HG03159 (cell line): ENCODE data around the gene PDIK1L.

Experiments used
- ATAC-seq: cut with Tn5 transposase; IDR thresholded peaks from one replicate; pipeline ENCODE4 v1.9.1; 2021; ENCODE audit warnings: mild to moderate bottlenecking, moderate library complexity; ENCODE audit not compliant: unreplicated experiment

Gene PDIK1L

DNA sequence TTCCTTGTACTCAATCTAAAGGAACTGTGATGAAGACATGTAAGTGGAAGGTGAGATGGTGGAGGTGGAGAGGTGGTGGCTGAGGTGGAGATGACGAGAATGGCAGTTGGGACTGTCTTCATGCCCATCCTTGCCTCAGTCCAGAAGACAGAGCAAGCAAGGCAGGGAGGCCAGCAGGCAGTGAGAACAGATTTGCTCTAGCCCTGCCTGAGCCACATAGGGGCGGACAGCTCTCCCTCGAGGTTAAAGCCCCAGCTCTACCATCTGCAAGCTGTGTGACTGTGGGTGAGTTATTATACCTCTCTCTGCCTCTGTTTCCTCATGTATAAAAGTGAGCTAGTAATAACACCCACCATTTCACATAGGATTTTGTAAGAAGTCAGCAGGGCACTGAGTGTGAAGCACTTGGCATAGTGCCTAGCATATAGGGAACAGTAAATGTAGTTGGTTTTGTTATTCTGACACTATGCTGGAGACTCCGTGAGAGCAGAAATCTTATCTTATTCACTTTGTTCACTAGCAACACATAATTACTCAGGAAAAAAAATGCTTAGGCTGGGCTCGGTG lies 42.4 kb downstream of the PDIK1L start:
- ATAC-seq = no peak

DNA sequence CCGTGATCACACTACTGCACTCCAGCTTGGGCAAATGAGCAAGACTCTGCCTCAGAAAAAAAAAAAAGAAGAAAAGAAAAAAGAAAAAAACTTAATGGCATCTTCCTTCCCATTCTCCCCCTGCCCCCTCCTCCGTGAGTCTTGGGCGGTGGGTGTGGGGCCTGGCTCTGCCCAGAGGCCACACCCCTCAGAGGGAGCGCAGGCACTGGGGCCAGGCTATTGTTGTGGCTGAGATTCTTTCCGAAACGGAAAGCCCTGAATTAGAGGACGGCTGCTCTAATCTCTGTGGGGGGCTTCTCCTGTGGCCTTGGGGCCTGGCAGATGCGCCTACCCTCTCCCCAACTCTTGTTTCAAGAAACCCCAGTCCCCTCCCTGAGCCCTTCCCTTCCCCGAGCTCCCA lies 43.1 kb downstream of the PDIK1L start:
- ATAC-seq = no peak

DNA sequence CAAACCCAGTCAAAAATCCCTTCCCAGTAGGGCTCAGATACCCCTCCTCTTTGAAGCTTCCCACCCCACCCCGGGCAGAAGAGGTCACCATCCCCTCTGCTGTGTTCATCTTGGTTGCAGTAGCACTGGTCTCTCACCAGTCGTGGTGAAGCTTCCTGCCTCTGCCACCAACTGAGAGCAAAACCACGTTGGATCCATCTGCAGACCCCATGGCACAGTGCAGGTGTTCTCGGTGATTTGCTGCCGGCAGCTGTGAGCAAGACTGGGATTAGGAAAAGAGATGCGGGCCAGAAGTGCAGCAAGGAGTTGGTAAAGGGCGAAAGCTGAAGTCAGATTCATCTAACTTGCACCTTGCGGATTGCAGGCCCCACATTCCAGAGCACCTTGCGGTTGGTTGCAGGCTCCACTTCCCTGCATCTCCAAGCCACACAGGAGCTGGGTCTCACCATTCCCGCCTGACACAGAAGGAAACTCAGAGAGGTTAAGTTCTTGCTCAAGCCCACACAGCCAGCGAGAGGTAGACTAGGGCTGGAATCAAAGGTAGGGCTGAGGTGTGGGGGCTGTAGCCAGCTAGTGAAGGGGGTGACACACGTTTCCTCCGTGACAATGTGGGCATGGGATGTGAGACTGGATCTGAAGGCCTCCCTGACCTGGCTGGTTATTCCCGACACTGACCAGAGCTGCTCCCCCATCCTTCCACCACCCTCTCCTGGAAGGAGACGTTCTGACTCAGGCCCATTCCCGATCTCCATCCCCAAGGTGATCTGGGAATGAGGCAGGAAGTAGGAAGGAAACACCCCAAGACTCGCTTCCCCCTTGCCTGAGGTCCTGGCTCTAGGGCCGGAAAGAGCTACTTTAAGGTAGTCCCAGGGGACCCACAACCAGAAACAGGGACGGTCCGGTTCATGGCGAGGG lies 44.0 kb downstream of the PDIK1L start:
- ATAC-seq = no peak

DNA sequence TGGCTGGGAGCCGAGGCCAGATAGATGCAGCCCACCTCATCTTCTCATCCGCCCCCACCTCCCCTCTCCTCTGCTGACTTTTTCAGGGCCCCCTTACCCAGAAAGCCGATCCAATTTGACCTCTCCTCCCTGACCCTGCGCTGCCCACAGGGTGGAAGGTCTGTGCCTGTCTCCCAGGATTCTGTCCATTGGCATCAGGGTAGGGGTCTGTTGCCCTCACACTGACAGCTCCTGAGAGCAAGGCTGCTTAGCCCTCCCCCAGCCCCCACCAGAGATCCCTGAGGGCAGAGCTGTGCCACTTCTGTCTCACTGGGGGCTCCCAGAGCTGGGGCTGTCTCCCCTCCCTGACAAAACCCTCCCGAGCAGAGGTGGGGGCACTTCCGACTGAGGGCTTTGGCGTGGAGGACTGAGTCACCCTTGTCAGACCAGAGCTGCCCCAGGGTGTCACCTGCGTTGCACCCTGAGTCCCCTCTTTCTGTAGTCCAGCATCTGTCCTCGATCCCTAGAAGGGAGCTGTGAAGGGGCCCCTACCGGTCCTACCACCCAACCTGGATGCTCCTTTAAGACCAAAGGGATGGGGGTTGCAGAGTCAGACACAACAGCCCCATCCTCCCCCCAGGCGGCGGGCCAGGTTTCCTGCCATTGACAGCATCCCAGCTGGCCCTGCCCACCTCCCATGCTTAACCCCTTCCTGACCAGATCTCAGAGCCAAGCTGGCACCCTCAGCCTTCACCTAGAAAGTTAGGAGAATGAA lies 44.8 kb downstream of the PDIK1L start:
- no peak for ATAC-seq

DNA sequence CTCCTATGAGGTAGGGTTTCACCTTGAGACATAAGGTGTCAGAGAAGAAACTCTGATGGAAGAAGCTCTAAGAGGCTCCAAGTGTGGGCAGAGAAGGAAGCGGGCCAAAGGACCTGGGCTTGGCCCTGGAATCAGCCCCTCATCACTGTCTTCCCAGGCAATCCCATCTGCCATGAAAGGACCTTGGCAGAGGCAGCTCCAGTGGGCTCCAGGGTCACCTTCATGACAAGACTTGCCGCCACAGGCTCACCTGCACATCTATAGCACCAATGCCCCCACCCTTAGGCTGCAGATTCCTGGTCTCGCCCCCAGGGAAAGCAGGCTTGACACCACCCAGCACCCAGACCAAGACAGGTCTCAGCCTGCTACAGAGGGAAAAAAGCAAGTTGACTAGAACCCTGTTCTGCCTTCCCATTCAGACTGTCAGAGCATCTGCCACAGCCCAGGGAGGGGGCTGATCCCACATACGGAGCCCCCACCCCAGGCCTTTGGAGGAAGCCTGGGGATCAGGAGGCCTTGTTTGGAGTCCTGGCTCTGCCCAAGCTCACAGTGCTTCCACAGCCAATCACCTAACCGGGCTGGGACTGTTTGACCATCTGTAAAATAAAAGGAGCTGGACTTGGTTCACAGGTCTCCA lies 46.8 kb downstream of the PDIK1L start:
- ATAC-seq = no peak

DNA sequence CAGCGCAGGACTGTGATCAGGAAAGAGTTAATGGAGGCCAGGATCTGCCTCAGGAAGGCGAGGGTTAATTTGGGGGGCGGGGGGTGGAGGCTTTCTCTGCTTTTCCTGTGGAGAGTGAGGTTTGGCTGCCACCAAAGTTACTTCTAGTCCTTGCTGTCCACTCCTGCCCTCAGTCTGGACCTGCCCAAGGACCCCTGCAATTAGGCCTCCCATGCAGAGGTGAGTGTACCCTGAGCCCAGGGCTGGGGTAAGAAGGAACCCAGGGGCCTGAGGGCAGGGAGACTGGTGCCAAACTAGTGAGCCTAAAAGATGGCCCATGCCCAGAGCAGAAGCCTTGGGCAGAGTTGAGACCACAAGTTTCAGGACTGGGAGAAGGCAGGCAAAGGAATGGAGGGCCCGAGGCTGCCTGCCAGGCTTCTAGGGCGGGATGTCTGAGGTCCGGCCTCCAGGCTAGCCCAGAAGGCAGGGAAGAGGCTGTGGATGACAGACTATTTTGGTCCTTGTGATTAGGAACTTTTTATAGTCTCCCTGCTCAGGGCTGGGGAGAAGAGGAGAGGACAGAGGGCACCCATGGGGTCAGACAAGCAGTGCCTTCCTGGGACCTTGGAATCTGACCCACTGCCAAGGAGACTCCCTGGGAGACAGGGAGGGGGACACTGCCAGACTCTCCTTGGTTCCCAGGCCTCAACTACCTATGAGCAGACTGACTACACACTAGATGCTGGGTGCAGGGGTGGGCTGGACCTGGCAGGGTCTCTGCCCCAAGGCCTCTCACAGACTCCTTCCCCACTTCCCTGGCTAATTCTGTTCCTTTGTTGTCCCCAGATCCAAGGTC lies 47.5 kb downstream of the PDIK1L start, which contains the start of gene FAM110D:
Gene FAM110D (plus strand): TSS at position 172 of the 835 bp plus-strand sequence. CDS start 2,213 bp downstream, outside the sequence.
- ATAC-seq = no peak

DNA sequence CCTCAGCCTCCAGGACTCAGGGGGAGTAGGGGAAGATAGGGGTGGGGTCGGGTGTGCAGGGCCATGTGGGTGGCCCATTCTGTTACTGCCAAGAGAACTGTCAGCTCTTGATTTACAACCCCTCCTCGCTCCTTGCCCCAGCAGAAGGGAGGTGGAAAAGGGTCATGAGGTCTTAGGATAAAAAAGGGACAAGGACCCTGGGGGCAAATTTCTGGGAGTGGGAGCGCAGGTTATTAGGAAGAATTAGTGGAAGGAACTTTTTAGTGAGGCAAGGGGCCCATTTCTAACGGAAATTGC lies 48.1 kb downstream of the PDIK1L start:
- ATAC-seq = no peak

DNA sequence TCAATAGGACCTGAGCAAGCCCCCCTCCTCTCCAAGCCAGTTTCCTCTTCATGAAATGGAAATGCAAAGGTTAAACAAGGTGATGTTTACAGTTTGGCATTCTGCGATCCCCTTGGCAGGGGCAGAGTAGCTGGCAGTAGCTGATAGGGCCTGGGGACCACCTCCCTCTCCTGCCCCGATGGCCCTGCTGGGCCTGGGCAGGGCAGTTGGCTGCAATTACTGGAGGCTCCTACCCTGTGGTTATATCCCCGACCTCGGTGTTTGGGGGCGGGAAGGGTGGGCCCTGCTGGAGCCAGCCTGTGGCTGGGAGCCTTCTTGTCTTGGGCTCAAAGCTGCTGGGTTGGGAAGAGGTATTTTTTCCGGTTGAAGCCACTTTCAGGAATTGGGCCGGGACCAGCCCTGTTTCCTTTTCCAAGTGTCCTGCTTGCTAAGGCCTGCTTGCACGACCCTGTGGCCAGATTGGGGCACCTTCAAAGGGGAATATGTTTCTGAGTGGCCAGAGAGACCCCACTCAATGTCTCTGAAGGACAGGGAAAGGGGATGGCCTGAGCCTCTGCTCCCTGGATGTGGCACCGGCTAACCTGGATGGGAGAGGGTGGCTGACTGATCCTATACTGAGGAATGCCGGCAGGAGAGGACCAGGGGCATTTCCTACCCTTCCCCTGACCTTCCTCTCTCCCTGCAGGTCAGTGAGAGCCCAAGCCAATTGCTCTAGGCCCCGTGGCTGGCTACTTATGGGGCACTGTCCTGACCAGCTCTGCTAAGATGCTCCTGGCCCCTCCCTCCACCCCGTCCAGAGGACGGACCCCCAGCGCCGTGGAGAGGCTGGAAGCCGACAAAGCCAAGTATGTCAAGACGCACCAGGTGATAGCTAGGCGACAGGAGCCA lies 49.1 kb downstream of the PDIK1L start:
- no peak for ATAC-seq

DNA sequence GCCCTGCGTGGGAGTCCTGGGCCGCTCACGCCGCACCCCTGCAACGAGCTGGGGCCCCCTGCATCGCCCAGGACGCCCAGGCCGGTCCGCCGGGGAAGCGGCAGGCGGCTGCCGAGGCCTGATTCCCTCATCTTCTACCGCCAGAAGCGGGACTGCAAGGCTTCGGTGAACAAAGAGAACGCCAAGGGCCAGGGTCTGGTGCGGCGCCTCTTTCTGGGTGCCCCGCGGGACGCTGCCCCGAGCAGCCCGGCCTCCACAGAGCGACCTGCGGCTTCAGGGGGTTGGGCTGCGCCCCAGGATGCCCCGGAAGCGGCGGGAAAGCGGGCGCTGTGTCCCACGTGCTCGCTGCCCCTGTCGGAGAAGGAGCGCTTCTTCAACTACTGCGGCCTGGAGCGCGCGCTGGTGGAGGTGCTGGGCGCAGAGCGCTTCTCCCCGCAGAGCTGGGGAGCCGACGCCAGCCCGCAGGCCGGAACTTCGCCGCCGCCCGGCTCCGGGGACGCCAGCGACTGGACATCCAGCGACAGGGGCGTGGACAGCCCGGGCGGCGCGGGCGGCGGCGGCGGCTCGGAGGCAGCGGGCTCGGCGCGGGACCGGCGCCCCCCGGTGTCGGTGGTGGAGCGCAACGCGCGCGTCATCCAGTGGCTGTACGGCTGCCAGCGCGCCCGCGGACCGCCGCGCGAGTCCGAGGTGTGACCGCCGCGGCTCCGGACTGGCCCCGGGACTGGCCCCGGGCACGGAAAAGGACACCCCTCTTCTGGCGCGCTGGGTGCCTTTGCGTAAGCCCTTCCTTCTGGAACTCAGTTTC lies 50.0 kb downstream of the PDIK1L start:
- no peak for ATAC-seq

DNA sequence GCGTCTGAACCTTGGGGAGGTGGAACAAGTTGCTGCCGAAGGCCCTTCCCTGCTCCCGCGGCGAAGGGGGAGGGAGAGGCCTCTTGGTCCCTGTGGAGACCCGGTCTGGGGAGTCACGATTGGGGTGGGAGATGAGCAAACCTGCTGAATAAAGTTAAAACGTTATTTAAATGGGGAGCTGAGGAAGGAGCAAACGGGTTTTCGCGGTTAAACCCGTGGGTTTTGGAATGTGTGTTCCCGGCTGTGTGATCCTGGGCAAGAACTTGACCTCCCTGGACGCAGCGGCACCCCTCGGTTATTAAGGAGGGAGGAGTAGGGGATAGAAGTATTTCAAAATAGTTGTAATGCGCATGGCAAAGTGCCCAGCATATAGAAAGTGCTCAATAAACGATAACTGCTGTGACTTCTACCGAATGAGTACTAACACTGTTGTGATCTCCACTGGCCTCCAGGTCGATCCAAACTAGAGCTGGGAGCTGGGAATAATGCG lies 50.6 kb downstream of the PDIK1L start:
- ATAC-seq = no peak

DNA sequence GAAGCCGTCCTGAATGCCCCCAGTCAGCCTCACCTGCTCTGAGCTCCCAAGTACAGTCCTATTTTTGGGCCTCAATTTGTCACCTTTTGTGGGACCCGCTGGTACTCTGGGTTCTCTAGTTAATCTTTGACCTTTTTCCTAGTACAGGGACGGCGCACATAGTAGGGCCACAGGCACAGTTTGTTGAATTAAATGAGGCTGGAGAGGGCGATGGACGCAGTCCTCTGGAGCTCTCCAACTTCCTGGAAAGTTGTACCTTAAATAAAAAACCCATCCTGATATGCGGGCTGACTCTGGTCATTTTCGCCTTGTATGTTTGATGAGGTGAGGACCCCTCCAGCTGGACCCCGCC lies 52.0 kb downstream of the PDIK1L start:
- no peak for ATAC-seq

DNA sequence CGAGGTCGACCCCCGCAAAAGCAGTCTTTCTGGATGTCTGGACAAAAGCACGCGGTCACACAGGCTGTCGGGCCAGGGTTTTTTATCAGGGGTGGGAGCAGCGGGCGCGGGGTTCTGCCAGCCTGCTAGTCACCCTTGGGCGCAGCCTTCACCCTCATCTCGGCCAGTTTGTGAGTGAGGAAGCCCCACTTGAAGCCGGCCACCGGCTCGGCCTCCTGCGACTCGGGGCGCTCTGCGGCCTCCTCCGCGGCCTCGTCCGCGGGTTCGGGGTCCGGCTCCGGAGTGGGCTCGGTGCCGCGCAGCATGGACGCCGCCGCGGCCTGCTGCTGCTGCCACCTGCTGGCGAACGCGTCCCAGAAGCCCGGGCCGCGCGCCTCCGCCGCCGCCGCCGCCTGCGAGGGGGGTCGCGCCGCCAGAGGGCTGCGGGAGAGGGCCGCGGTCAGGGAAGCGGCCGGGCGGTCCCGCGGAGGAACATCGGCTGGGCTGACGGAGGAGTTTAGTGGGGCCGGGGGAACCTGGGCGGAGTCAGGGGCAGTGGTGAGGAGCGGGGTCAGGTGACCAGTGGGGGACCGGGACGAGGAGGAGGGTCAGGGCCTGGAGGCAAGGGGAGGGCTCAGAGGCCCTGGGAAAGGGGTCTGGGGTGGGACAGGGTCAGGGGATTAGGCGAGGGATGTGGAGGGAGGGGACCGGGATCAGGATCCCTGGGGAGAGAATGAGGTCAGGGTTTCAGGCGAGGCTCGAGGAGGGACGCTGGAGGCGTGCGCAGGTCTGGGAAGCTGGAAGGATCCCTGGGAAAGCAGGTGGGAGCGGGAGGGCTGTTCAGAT lies 52.6 kb downstream of the PDIK1L start:
- no peak for ATAC-seq

DNA sequence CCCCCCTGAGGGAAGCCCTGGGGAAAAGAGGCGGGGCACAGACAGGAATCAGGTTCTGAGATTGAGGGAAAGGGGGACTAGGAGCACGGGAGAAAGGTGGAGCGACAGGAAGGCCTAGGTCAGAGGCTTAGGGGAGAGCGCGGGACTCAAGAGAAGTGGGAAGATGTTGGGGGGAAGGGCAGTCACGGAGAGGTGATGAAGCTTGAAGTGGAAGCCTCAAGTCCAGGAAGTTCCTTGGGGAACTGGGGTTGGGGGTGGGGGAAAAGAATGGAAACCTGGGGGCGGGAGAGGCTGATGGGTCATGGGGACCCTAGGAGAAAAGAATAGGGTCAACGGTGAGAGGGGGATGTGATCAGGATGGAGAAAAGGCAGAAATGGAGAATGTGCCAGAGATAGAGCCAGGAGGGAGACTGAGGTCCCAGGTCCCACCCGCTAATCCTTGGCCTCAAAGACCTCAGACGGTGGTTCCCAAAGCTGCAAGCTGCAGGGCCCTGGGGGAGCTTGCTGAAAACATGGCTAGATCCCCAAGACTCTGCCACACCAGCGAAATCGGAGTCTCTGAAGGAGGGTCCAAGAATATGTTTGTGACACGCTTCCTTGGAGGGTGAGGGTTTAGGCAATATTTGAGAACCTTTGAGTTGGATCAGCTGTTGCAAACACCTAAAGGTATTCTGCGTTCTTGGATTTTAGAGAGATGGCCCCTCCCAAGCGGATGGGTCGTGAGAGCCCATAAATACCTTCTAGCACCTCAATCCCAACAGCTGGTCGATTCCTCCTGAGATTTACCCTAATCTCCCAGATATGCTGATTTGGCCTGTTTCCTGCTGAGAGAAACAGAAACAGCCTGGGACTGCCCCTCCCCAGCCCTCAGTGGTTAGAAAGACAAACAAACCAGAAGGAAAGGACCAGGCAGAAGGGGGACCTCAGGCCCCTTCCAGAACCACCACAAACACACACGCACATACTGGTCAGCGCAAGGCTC lies 53.5 kb downstream of the PDIK1L start:
- ATAC-seq = no peak

DNA sequence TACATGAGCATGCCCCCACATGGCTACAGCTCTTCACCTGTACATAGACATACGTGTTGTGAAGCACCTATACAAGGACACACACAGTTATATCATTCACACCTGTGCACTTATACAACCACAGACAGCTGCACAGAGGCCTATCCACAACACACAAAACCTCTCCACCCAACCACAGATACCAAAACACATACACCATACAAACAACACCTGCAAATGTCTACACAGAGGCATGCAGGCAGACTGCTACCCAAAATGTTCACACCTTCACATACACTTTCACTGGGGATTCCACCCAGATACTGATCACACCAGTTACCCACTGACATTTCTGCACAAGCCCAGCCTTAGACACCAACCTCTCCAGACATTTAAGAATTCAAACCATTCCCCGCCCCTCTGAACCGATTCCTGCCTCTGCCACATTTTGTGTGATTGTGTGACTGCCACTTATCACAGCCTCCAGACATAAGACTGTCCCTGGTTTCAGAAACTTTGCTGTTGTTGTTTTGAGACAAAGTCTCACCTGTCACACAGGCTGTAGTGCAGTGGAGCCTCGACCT lies 55.2 kb downstream of the PDIK1L start:
- no peak for ATAC-seq

DNA sequence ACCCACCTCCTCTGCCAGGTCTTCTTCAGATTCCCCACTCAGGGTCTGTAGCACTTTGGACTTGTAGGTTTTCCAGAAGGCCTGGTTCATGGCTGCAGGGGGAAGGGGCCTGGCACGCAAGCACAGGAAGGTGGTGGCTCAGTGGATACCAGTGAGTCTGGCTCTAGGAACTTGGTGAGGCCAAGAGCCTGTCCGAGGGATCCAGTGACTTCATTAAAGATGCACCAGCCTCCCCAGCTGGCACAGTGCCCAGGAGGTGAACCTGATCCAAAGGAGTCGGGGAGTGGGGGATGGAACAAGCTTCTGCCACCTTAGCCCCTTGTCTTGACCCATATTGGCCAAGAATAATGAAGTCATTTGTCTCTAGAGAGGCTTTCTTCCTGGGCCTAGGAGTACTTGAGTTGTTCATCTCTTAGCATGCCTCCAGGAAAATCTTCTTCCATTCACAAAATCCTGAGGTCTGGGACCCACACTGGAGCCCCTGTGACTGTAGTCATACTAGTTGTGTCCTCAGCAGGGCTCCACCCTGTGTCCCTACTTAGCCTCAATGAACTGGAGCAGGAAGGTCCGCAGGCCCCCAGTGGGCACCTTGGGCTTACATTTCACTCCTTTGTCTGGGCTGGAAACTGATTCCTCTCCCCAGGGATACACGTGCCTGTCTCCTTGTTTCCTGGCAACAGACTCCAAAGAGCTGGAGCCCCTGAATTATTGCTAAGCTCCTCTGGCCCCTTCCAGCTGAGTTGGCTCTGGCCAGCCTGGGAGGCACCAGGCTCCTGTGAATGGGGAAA lies 57.0 kb downstream of the PDIK1L start, which contains the start of gene C1orf232:
Gene C1orf232 (minus strand): TSS at position 554 of the 788 bp plus-strand sequence. CDS start 464 bp downstream, at position 90.
- ATAC-seq = no peak
